Spleen (tissue), 11 donors: Measurements from ENCODE around the gene C14orf132. TPM values are rescaled to one million over a fixed set of nuclear protein-coding genes. Genes with fewer than 3 reads are reported as not detected.
A peak's percentile ranks its signal among the peaks of the same experiment; 100 is the strongest.

Source experiments
- DNase-seq: peaks from one replicate; pipeline ENCODE4 v3.0.0-alpha.2; 2020
- H3K27ac ChIP-seq, 8 donors: fragments of 200-600 bp; sonication (generic) in 7 of 8; 1 replicate in 4 of 8; 2 replicates in 4 of 8; pipeline versions ENCODE4 v1.5.0 to v1.8.0; 2016 to 2021; ENCODE audit warnings: inconsistent platforms in 4 of 8, mild to moderate bottlenecking in 4 of 8, moderate library complexity in 1 of 8
- H3K27me3 ChIP-seq, 7 donors: fragments of 200-600 bp; sonication (generic) in 6 of 7; replicated peaks in 1 of 7; 1 replicate in 4 of 7; 2 replicates in 3 of 7; pipeline versions ENCODE4 v1.5.0 to v1.8.0; 2016 to 2021; ENCODE audit warnings: inconsistent platforms in 3 of 7, mild to moderate bottlenecking in 1 of 7
- H3K36me3 ChIP-seq, 6 donors: fragments of 200-600 bp; sonication (generic) in 5 of 6; 1 replicate in 4 of 6; 2 replicates in 2 of 6; pipeline versions ENCODE4 v1.5.0 to v1.8.0; 2016 to 2021; ENCODE audit warnings: inconsistent platforms in 2 of 6
- H3K4me1 ChIP-seq, 6 donors: fragments of 200-600 bp; sonication (generic) in 5 of 6; 1 replicate in 3 of 6; 2 replicates in 3 of 6; pipeline versions ENCODE4 v1.5.0 to v1.8.0; 2016 to 2021; ENCODE audit warnings: inconsistent platforms in 3 of 6
- H3K4me3 ChIP-seq, 8 donors: fragments of 200-600 bp; sonication (generic) in 7 of 8; 1 replicate in 4 of 8; 2 replicates in 4 of 8; pipeline versions ENCODE4 v1.5.0 to v1.8.0; 2016 to 2021; ENCODE audit warnings: inconsistent platforms in 4 of 8, mild to moderate bottlenecking in 4 of 8, moderate library complexity in 2 of 8
- H3K9me3 ChIP-seq, 8 donors: fragments of 200-600 bp; sonication (generic) in 7 of 8; 1 replicate in 4 of 8; 2 replicates in 4 of 8; pipeline versions ENCODE4 v1.5.0 to v1.8.0; 2016 to 2021; ENCODE audit warnings: inconsistent platforms in 4 of 8
- POLR2A ChIP-seq, 3 donors: fragments of 450-650 bp; IDR thresholded peaks; one replicate each; pipeline ENCODE4 v1.5.1; 2017; ENCODE audit warnings: antibody characterized with exemption in 3 of 3, mild to moderate bottlenecking in 1 of 3
- POLR2AphosphoS5 ChIP-seq, 3 donors: sonication (generic); formaldehyde crosslinking; IDR thresholded peaks; one replicate each; pipeline ENCODE4 v1.5.1; 2017; ENCODE audit warnings: antibody characterized with exemption in 3 of 3
- WGBS, 5 donors: extraction: QIAGEN DNeasy Blood & Tissue Kit in 3 of 5; methylation state at CpG; one replicate each; pipeline versions ENCODE4 v1.1.5 to v1.1.7; 2013 to 2018; 5-methylcytosine and 5-hydroxymethylcytosine counted together
- intact Hi-C: fragments of 100-400 bp; cut with DNase I; formaldehyde crosslinking; loops from one replicate; pipeline ENCODE4 v1.15.0; 2023; ENCODE audit warnings: low total_unique reads
- polyA plus RNA-seq, 3 donors: library from polyadenylated mRNA; stranded (reverse); fragments of 200-250 nt; gene quantifications; one replicate each; pipeline ENCODE4 v1.2.1, GENCODE V29; 2013
- total RNA-seq, 7 donors: library from RNA; depleted of rRNA in 3 of 7; stranded (reverse); fragments of >200 nt in 3 of 7; fragmentation: NEBNext Ultra II Directional in 4 of 7; extraction: Animal tissue kit (Norgen Biotek cat#: 25700) in 4 of 7; gene quantifications; one replicate each; pipeline versions ENCODE4 v1.1.0 to v1.2.1, GENCODE V29; 2016 to 2021
- TF ChIP-seq, protein P1 (sequence below), 11 experiments: fragments of 200-600 bp in 7 of 11; fragments of 450-650 bp in 4 of 11; sonication (generic) in 4 of 11; IDR thresholded peaks in 8 of 11; conservative IDR thresholded peaks in 3 of 11; 1 replicate in 7 of 11; 2 replicates in 4 of 11; pipeline versions ENCODE4 v1.4.0 to v1.8.0; 2016 to 2021; ENCODE audit warnings: antibody characterized with exemption in 11 of 11, inconsistent platforms in 4 of 11, mild to moderate bottlenecking in 1 of 11
- donor health status: healthy with polysubstance abuse.
- donor health status: DM: no; HTN: no; CAD: no; lungs with moderate emphysema.
- donor health status: DM: no; HTN: no; CAD: no.
- donor health status: Bipolar disorder and iron deficiency.
- donor health status: healthy.
- donor health status: DM: no; HTN: no; CAD: no.
- donor health status: DM: yes; HTN: yes; CAD: no.

C14orf132 gene
- total and polyA plus RNA-seq, 10 donors: 1.8 to 16.4 (median 7.8) TPM

DNA sequence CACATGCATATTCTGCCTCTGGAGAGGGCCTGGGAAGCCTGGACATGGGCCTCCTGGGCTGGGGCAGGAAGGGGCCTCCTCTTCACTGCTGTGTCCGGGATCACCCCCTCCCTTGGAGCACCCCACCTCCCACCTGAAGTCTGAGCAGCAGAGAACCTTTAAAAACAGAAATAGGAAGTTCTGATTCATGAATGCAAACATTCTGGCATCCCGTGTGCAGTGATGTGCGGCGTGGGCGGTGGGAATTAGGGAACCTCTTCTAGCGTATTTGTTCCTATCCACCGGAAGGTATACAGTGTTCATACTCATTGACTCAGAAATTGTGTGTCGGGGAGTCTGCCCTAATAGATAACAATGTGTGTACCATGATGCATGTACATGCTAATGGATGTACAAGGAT, 46.2 kb downstream of the C14orf132 start:
- H3K9me3 ChIP-seq: no peaks in the 10 kb centered on the region
- intact Hi-C loops: no loop called here
- TF ChIP-seq POLR2A (IDR thresholded peaks at IDR 0.05) (no peak), POLR2AphosphoS5 (IDR thresholded peaks at IDR 0.05) (no peak)
- TF ChIP-seq, protein P1, sequence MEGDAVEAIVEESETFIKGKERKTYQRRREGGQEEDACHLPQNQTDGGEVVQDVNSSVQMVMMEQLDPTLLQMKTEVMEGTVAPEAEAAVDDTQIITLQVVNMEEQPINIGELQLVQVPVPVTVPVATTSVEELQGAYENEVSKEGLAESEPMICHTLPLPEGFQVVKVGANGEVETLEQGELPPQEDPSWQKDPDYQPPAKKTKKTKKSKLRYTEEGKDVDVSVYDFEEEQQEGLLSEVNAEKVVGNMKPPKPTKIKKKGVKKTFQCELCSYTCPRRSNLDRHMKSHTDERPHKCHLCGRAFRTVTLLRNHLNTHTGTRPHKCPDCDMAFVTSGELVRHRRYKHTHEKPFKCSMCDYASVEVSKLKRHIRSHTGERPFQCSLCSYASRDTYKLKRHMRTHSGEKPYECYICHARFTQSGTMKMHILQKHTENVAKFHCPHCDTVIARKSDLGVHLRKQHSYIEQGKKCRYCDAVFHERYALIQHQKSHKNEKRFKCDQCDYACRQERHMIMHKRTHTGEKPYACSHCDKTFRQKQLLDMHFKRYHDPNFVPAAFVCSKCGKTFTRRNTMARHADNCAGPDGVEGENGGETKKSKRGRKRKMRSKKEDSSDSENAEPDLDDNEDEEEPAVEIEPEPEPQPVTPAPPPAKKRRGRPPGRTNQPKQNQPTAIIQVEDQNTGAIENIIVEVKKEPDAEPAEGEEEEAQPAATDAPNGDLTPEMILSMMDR (IDR thresholded peaks at IDR 0.05 in 8 of 11, conservative IDR thresholded peaks at IDR 0.05 in 3 of 11): no peak
- peaks cover 0 to 26% (median 0%) of the 10 kb centered on the region in 7 donors for H3K27me3 ChIP-seq
- H3K27ac ChIP-seq: no peak overlapping the region
- H3K36me3 ChIP-seq: peaks cover 0 to 12% (median 0%) of the 10 kb centered on the region in 6 donors
- DNase-seq: peak; percentile 41
- H3K4me3 ChIP-seq: no peak overlapping the region
- no peaks in the 10 kb centered on the region for H3K4me1 ChIP-seq
- 41 to 61% (median 48%) methylated on average over 8 of the region's 8 CpGs for WGBS, 5 donors

DNA sequence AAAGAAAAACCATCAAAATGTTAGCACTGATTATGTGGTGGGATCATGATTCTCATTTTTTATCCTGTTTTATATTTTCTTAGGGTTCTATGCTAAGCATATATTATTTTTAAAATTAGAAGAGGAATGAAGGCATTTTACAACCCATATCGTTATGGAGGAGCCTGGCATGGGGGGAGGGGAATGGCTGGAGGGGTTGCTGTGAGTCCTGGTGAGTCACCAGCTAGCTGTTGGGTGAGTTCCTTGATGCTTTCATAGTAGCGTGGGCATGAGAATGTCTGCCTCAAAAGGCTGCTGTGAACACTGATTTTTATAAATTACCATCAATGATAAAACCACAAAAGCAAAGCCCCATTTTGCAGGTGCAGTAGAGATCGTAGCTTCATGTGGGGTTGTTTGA, 46.9 kb downstream of the C14orf132 start:
- Histone ChIP-seq H3K4me1 (peaks cover 0 to 4% (median 0%) of the 10 kb centered on the region in 6 donors), H3K36me3 (peaks cover 0 to 12% (median 0%) of the 10 kb centered on the region in 6 donors), H3K27ac (no peak overlapping the region), H3K4me3 (no peak overlapping the region), H3K27me3 (peaks cover 0 to 29% (median 0%) of the 10 kb centered on the region in 7 donors), H3K9me3 (no peaks in the 10 kb centered on the region)
- TF ChIP-seq POLR2A (IDR thresholded peaks at IDR 0.05) (no peak), POLR2AphosphoS5 (IDR thresholded peaks at IDR 0.05) (no peak)
- TF ChIP-seq, protein P1 (IDR thresholded peaks at IDR 0.05 in 8 of 11, conservative IDR thresholded peaks at IDR 0.05 in 3 of 11): no peak
- intact Hi-C loops: no loop called here
- 43 to 67% (median 54%) methylated on average over 3 of the region's 3 CpGs for WGBS, 5 donors
- DNase-seq: no peak

DNA sequence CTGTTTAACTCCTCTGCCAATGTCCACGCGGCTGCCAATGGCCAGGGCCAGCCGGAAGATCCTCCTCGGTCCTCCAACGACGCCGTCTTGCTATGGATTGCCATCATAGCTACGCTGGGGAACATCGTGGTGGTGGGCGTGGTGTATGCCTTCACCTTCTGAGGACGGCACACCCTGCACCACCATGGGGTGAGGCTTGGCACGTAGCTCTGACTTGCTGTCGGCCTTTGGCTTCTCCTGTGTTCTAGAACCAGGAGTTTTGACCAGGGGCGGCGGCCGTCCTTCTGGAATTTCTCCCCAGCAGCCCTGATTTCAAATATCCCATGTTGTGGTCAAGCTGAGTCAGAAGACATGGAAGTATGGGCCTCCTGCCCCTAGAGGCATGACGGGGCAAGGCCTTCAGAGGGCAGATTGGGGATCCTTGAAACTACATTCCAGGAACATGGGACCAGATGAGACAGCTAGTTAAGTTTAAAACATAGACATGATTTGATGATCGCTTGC, 47.5 kb downstream of the C14orf132 start:
- TF ChIP-seq, protein P1 (IDR thresholded peaks at IDR 0.05 in 8 of 11, conservative IDR thresholded peaks at IDR 0.05 in 3 of 11): no peak
- peak; percentile 54 for DNase-seq
- H3K27me3 ChIP-seq: peaks cover 0 to 31% (median 0%) of the 10 kb centered on the region in 7 donors
- H3K4me3 ChIP-seq: no peak overlapping the region
- H3K27ac ChIP-seq: no peak overlapping the region
- H3K9me3 ChIP-seq: no peaks in the 10 kb centered on the region
- intact Hi-C loops: no loop called here
- peaks cover 0 to 8% (median 0%) of the 10 kb centered on the region in 6 donors for H3K4me1 ChIP-seq
- H3K36me3 ChIP-seq: peaks cover 0 to 12% (median 0%) of the 10 kb centered on the region in 6 donors
- 87 to 95% (median 94%) methylated on average over 18 of the region's 18 CpGs for WGBS, 5 donors

DNA sequence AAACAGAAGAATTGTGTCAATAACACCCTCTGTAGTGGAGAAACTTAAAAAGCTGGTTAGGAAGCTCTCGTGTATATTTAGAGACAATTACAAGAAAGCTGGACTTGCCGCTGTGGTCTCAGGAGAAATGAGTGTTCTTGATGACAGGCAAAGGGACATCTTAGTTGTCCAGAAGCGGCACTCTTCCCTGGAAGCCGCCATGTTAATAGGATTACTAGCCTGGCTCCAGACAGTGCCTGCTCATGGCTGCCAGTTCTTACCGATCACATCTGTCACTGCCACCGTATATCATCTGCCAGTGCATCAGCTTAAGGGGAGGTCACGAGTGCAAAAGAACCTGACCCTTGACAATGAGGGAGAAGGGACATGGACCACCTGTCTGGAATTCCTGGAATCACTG, 48.9 kb downstream of the C14orf132 start:
- Histone ChIP-seq H3K9me3 (no peaks in the 10 kb centered on the region), H3K27ac (no peak overlapping the region), H3K36me3 (peaks cover 0 to 12% (median 0%) of the 10 kb centered on the region in 6 donors), H3K4me3 (no peak overlapping the region), H3K27me3 (peaks cover 0 to 25% (median 0%) of the 10 kb centered on the region in 7 donors), H3K4me1 (peaks cover 0 to 8% (median 0%) of the 10 kb centered on the region in 6 donors)
- WGBS, 5 donors: 86 to 92% (median 87%) methylated on average over 7 of the region's 7 CpGs
- no peak for DNase-seq
- TF ChIP-seq POLR2AphosphoS5 (IDR thresholded peaks at IDR 0.05) (no peak), POLR2A (IDR thresholded peaks at IDR 0.05) (no peak)
- TF ChIP-seq, protein P1 (IDR thresholded peaks at IDR 0.05 in 8 of 11, conservative IDR thresholded peaks at IDR 0.05 in 3 of 11): no peak
- intact Hi-C loops: no loop called here
